Vagina (tissue), 2 donors: ENCODE results near the gene MTPN.

Experiments used
- POLR2A ChIP-seq, 2 donors: fragments of 450-650 bp; IDR thresholded peaks; one replicate each; pipeline ENCODE4 v1.6.1; 2017; ENCODE audit warnings: antibody characterized with exemption in 2 of 2, mild to moderate bottlenecking in 2 of 2, moderate library complexity in 2 of 2
- TF ChIP-seq, protein P1 (sequence below), 3 experiments: fragments of 450-650 bp in 2 of 3; fragments of 200-600 bp in 1 of 3; sonication (generic) in 1 of 3; IDR thresholded peaks; one replicate each; pipeline ENCODE4 v1.5.1; 2017 to 2019; ENCODE audit warnings: antibody characterized with exemption in 3 of 3, mild to moderate bottlenecking in 2 of 3, moderate library complexity in 2 of 3

DNA sequence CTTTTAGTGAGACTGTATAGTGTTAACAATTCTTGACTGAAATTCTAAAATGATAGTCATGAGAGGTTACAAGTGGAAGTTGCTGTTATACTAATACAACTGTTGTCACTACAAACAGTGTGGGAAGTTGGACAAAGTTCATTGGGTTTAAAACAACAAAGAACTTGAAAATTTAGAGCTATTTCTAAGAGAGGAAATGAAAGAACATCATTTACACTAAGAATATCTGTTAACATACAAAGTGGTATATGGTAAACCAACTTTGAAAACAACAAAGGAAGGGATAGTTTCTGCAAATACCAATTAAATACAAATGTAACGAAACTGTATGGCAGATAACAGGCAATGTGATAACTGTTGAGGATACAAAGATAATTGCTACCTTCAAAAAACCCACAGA, 11.6 kb downstream of the MTPN start:
- TF ChIP-seq, protein P1, sequence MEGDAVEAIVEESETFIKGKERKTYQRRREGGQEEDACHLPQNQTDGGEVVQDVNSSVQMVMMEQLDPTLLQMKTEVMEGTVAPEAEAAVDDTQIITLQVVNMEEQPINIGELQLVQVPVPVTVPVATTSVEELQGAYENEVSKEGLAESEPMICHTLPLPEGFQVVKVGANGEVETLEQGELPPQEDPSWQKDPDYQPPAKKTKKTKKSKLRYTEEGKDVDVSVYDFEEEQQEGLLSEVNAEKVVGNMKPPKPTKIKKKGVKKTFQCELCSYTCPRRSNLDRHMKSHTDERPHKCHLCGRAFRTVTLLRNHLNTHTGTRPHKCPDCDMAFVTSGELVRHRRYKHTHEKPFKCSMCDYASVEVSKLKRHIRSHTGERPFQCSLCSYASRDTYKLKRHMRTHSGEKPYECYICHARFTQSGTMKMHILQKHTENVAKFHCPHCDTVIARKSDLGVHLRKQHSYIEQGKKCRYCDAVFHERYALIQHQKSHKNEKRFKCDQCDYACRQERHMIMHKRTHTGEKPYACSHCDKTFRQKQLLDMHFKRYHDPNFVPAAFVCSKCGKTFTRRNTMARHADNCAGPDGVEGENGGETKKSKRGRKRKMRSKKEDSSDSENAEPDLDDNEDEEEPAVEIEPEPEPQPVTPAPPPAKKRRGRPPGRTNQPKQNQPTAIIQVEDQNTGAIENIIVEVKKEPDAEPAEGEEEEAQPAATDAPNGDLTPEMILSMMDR (IDR thresholded peaks at IDR 0.05), result no peak
- TF ChIP-seq POLR2A (IDR thresholded peaks at IDR 0.05), result no peak
